ENCODE data around the gene PRAMEF1.

- no peak for TF ChIP-seq CTCF (conservative IDR thresholded peaks at IDR 0.05; ENCODE audit: low read depth, low read length)
- TF ChIP-seq POLR2A (IDR thresholded peaks at IDR 0.05; ENCODE audit: low read depth, low read length) = no peak
- no peak for TF ChIP-seq FOS (IDR thresholded peaks at IDR 0.05; ENCODE audit: low read depth, low read length)
- TF ChIP-seq RFX5 (IDR thresholded peaks at IDR 0.05; ENCODE audit: low read depth, low read length) = no peak
- no peak for TF ChIP-seq RCOR1 (IDR thresholded peaks at IDR 0.05; ENCODE audit: insufficient replicate concordance, low read length)
- TF ChIP-seq ELK1 (IDR thresholded peaks at IDR 0.05; ENCODE audit: borderline replicate concordance, low read depth, low read length) = no peak
- no peak for TF ChIP-seq NFE2L2 (IDR thresholded peaks at IDR 0.05; ENCODE audit: low read depth, low read length)
- TF ChIP-seq RAD21 (IDR thresholded peaks at IDR 0.05; ENCODE audit: low read length) = no peak
- TF ChIP-seq MAFK (IDR thresholded peaks at IDR 0.05; ENCODE audit: low read depth, low read length) = no peak
- TF ChIP-seq SMC3 (IDR thresholded peaks at IDR 0.05; ENCODE audit: low read depth, low read length) = no peak
- TF ChIP-seq CEBPB (IDR thresholded peaks at IDR 0.05; ENCODE audit: low read depth, low read length) = no peak
- TF ChIP-seq BHLHE40 (IDR thresholded peaks at IDR 0.05; ENCODE audit: low read depth, low read length) = no peak
- no peak for TF ChIP-seq MXI1 (IDR thresholded peaks at IDR 0.05; ENCODE audit: borderline replicate concordance, low read depth, low read length)
- TF ChIP-seq CHD1 (IDR thresholded peaks at IDR 0.05; ENCODE audit: low read depth, low read length) = no peak
Observed at GRCh38 chr1:12761781-12762180, 29.4 kb upstream of the PRAMEF1 start.

All from IMR-90 (cell line).